Stomach (tissue), 9 donors: ENCODE data around the gene LARGE1. TPM values are rescaled to one million over a fixed set of nuclear protein-coding genes. Genes with fewer than 3 reads are reported as not detected.

Source experiments
- DNase-seq, 2 donors: peaks; one replicate each; pipeline versions ENCODE4 v3.0.0 to v3.0.0-alpha.2; 2013 to 2019
- H3K27ac ChIP-seq, 5 donors: fragments of 200-600 bp in 4 of 5; sonication (generic) in 4 of 5; one replicate each; pipeline ENCODE4 v1.5.1; 2013 to 2019; ENCODE audit warnings: mild to moderate bottlenecking in 1 of 5, moderate library complexity in 1 of 5
- H3K27me3 ChIP-seq, 3 donors: fragments of 200-600 bp; sonication (generic); one replicate each; pipeline ENCODE4 v1.5.1; 2017 to 2019; ENCODE audit warnings: mixed run types in 1 of 3
- H3K36me3 ChIP-seq, 4 donors: fragments of 200-600 bp; sonication (generic); 1 replicate in 3 of 4; 2 replicates in 1 of 4; pipeline ENCODE4 v1.5.1; 2016 to 2019
- H3K4me1 ChIP-seq, 4 donors: fragments of 200-600 bp; sonication (generic); one replicate each; pipeline ENCODE4 v1.5.1; 2016 to 2019
- H3K4me3 ChIP-seq, 4 donors: fragments of 200-600 bp; sonication (generic) in 3 of 4; one replicate each; pipeline ENCODE4 v1.5.1; 2016 to 2019; ENCODE audit warnings: mild to moderate bottlenecking in 1 of 4
- H3K9me3 ChIP-seq, 4 donors: fragments of 200-600 bp; sonication (generic); one replicate each; pipeline ENCODE4 v1.5.1; 2016 to 2019
- EP300 ChIP-seq: sonication (generic); formaldehyde crosslinking; IDR thresholded peaks from one replicate; pipeline ENCODE4 v1.6.1; 2017; ENCODE audit warnings: antibody characterized with exemption
- POLR2A ChIP-seq, 4 donors: fragments of 450-650 bp; IDR thresholded peaks; one replicate each; pipeline ENCODE4 v1.6.1; 2016; ENCODE audit warnings: antibody characterized with exemption in 4 of 4, control low read depth in 2 of 4, mild to moderate bottlenecking in 1 of 4, moderate library complexity in 1 of 4
- POLR2AphosphoS5 ChIP-seq, 3 donors: sonication (generic); formaldehyde crosslinking; IDR thresholded peaks; one replicate each; pipeline ENCODE4 v1.6.1; 2016; ENCODE audit warnings: antibody characterized with exemption in 3 of 3
- WGBS, 5 donors: extraction: QIAGEN DNeasy Blood & Tissue Kit in 3 of 5; methylation state at CpG; one replicate each; pipeline versions ENCODE4 v1.1.5 to v1.1.7; 2013 to 2018; 5-methylcytosine and 5-hydroxymethylcytosine counted together
- intact Hi-C: fragments of 100-400 bp; cut with DNase I; formaldehyde crosslinking; loops from one replicate; pipeline ENCODE4 v1.15.1; 2023; ENCODE audit warnings: low total_unique reads
- polyA plus RNA-seq, 3 donors: library from polyadenylated mRNA; stranded (reverse); fragments of 200-250 nt; gene quantifications; one replicate each; pipeline ENCODE4 v1.2.3, GENCODE V29; 2013
- total RNA-seq, 5 donors: library from RNA; depleted of rRNA; stranded (reverse); fragments of >200 nt; gene quantifications; one replicate each; pipeline versions ENCODE4 v1.1.0 to v1.2.3, GENCODE V29; 2014 to 2016
- TF ChIP-seq, protein P1 (sequence below), 7 experiments: fragments of 450-650 bp in 4 of 7; fragments of 200-600 bp in 3 of 7; sonication (generic) in 3 of 7; IDR thresholded peaks; one replicate each; pipeline ENCODE4 v1.5.1; 2016 to 2019; ENCODE audit warnings: antibody characterized with exemption in 7 of 7, control low read depth in 2 of 7, mild to moderate bottlenecking in 1 of 7
- donor health status: healthy with polysubstance abuse.
- donor health status: Bipolar disorder and iron deficiency.
- donor health status: healthy.

LARGE1 gene
- total and polyA plus RNA-seq, 8 donors, result 3.5 to 110 (median 51.6) TPM

DNA sequence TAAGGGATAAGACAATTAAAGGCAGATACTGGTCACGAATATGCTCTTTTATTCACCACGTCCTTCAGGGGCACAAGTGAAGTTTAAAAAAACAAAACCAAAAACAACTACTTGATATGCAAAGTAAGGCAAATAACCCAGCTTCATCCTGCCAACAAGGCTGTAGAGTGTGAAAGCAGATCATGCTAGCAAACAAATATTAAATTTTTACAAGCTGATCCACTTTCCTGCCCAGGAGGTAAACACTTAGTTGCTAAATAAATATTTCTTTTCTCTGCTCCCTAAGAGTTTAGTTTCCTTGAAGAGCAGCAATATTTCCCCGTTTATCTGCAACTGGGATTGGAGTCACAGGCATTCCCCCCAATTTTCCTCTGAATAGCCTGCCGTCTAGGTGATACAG, 300.2 kb downstream of the LARGE1 start:
- peaks cover 0 to 25% (median 21%) of the 10 kb centered on the region in 4 donors for H3K36me3 ChIP-seq
- no peak overlapping the region for H3K27ac ChIP-seq
- H3K27me3 ChIP-seq, result no peaks in the 10 kb centered on the region
- 40 to 65% (median 54%) methylated on average over 4 of the region's 4 CpGs for WGBS, 5 donors
- H3K4me1 ChIP-seq, result no peaks in the 10 kb centered on the region
- no peaks in the 10 kb centered on the region for H3K9me3 ChIP-seq
- intact Hi-C loops, result no loop called here
- H3K4me3 ChIP-seq, result no peak overlapping the region
- TF ChIP-seq EP300 (no peak), POLR2AphosphoS5 (IDR thresholded peaks at IDR 0.05) (no peak), POLR2A (IDR thresholded peaks at IDR 0.05) (no peak)
- TF ChIP-seq, protein P1, sequence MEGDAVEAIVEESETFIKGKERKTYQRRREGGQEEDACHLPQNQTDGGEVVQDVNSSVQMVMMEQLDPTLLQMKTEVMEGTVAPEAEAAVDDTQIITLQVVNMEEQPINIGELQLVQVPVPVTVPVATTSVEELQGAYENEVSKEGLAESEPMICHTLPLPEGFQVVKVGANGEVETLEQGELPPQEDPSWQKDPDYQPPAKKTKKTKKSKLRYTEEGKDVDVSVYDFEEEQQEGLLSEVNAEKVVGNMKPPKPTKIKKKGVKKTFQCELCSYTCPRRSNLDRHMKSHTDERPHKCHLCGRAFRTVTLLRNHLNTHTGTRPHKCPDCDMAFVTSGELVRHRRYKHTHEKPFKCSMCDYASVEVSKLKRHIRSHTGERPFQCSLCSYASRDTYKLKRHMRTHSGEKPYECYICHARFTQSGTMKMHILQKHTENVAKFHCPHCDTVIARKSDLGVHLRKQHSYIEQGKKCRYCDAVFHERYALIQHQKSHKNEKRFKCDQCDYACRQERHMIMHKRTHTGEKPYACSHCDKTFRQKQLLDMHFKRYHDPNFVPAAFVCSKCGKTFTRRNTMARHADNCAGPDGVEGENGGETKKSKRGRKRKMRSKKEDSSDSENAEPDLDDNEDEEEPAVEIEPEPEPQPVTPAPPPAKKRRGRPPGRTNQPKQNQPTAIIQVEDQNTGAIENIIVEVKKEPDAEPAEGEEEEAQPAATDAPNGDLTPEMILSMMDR (IDR thresholded peaks at IDR 0.05), result no peak
- no peak for DNase-seq

DNA sequence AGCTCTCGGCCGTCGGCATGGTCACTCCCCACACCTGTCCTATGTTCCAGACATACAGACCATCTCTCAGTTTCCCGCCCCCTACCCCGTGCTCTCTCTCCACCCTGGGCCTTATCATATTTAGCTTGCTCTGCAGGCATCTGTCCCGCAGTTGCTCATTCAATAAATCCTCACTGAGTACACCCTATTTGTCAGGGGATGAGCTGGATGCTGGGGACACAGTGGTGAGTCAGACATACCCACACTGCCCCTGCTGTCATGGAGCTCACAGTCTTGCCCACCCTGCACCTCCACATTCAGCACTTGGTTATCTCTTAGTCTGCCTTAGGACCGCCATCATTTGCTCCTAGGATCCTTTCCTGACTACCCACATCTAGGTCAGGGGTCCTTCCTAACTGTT, 313.8 kb downstream of the LARGE1 start:
- no peak for DNase-seq
- Histone ChIP-seq H3K27ac (no peak overlapping the region), H3K9me3 (peaks cover 0 to 9% (median 0%) of the 10 kb centered on the region in 4 donors), H3K4me3 (no peak overlapping the region), H3K4me1 (peaks cover 0 to 11% (median 2%) of the 10 kb centered on the region in 4 donors), H3K36me3 (peaks cover 0 to 40% (median 20%) of the 10 kb centered on the region in 4 donors), H3K27me3 (no peaks in the 10 kb centered on the region)
- 93 to 96% (median 95%) methylated on average over 7 of the region's 7 CpGs for WGBS, 5 donors
- TF ChIP-seq POLR2A (IDR thresholded peaks at IDR 0.05) (no peak), EP300 (no peak), POLR2AphosphoS5 (IDR thresholded peaks at IDR 0.05) (no peak)
- TF ChIP-seq, protein P1 (IDR thresholded peaks at IDR 0.05), result no peak
- intact Hi-C loops, result no loop called here

DNA sequence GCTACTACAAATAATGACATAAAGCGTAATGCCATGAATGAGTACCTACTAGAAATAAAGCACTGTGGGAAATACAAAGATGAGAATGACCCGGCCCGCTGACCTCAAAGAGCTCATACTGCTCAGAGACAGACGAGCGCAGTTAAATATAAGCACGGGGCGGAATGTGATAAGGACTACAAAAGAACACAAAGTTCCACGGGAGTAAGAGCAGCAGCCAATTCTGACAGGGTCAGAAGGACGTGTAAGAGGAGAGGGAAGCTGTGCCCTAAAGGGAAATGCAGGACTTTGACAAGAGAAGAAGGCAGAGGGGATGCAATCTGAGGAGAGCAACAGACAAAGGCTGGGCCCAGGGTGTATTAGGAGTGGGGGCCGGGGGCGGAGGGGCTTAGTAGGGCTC, 314.6 kb downstream of the LARGE1 start:
- TF ChIP-seq EP300 (no peak), POLR2AphosphoS5 (IDR thresholded peaks at IDR 0.05) (peak in 1 of 3 donors; percentile 43), POLR2A (IDR thresholded peaks at IDR 0.05) (no peak)
- TF ChIP-seq, protein P1 (IDR thresholded peaks at IDR 0.05), result no peak
- Histone ChIP-seq H3K9me3 (peaks cover 0 to 3% (median 0%) of the 10 kb centered on the region in 4 donors), H3K4me1 (peaks cover 0 to 11% (median 2%) of the 10 kb centered on the region in 4 donors), H3K27ac (peak overlapping the region in 1 of 5 donors; percentile 37), H3K36me3 (peaks cover 0 to 40% (median 27%) of the 10 kb centered on the region in 4 donors), H3K4me3 (no peak overlapping the region), H3K27me3 (no peaks in the 10 kb centered on the region)
- intact Hi-C loops, result no loop called here
- DNase-seq, result peak; percentile 20 to 70
- WGBS, 5 donors, result 38 to 61% (median 45%) methylated on average over 11 of the region's 11 CpGs

DNA sequence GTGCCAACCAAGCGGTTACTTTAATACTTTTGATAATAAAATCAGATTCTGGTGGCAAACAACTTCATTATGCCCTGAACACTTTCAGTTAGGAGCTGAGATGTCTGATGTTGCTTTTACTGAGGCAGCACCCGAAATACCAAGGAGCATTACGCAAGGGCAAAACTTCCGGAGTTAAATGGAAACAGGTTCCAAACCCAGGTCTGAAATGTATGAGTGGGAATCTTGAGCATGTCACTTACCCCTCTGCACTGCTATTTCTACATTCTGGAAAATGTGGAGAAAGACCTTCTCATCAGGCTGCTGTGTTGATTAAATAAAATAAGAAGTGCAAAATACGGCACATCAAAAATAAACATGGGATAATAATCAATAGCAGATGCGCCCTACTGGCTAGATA, 315.1 kb downstream of the LARGE1 start:
- Histone ChIP-seq H3K36me3 (peaks cover 0 to 44% (median 28%) of the 10 kb centered on the region in 4 donors), H3K9me3 (no peaks in the 10 kb centered on the region), H3K4me3 (no peak overlapping the region), H3K27me3 (no peaks in the 10 kb centered on the region), H3K4me1 (peaks cover 0 to 11% (median 2%) of the 10 kb centered on the region in 4 donors), H3K27ac (no peak overlapping the region)
- no peak for DNase-seq
- WGBS, 5 donors, result 71 to 89% (median 78%) methylated on average over 6 of the region's 6 CpGs
- TF ChIP-seq EP300 (no peak), POLR2A (IDR thresholded peaks at IDR 0.05) (no peak), POLR2AphosphoS5 (IDR thresholded peaks at IDR 0.05) (no peak)
- TF ChIP-seq, protein P1 (IDR thresholded peaks at IDR 0.05), result no peak
- intact Hi-C loops, result no loop called here
